OCI-LY1 (cell line): Measurements from ENCODE around the gene P2RX6.

Experiments
- CTCF ChIP-seq: fragments of 200-600 bp; sonication (generic), shearing (Covaris generic); IDR thresholded peaks from 2 replicates; pipeline ENCODE4 v1.5.1; 2017; ENCODE audit warnings: mild to moderate bottlenecking, antibody characterized with exemption, low read length, moderate library complexity, mixed read lengths
- EZH2 ChIP-seq: fragments of 200-600 bp; sonication (generic), shearing (Covaris generic); IDR thresholded peaks from 2 replicates; pipeline ENCODE4 v1.8.0; 2017; ENCODE audit warnings: borderline replicate concordance, mixed run types, mild to moderate bottlenecking, antibody characterized with exemption, low read length, moderate library complexity, mixed read lengths

- TF ChIP-seq CTCF (no peak), EZH2 (no peak)
These were observed 40.5 kb upstream of the P2RX6 start for GRCh38 chr22:20974336-20974955.
